NOMO-1 (cell line): ENCODE measurements around the gene TFEB.
A peak's percentile ranks its signal among the peaks of the same experiment; 100 is the strongest.

Experiments
- DNase-seq, 2 experiments: peaks; one replicate each; lab custom pipeline; 2025; ENCODE audit not compliant: unreplicated experiment in 2 of 2; lab: John Stamatoyannopoulos, UW

Gene TFEB

GRCh38 chr6:41724586-41725501 lies 10.6 kb downstream of the TFEB start:
- DNase-seq: no peak

GRCh38 chr6:41724228-41724580 lies 11.2 kb downstream of the TFEB start:
- DNase-seq: peak; percentile 19 to 23

- peak; percentile 93 to 94 for DNase-seq
These were observed 11.7 kb downstream of the TFEB start for GRCh38 chr6:41723530-41724227.

- DNase-seq: no peak
These were observed 12.4 kb downstream of the TFEB start for GRCh38 chr6:41722969-41723529.

GRCh38 chr6:41721414-41721813 lies 14.0 kb downstream of the TFEB start:
- no peak for DNase-seq

GRCh38 chr6:41720783-41721182 lies 14.6 kb downstream of the TFEB start:
- DNase-seq: no peak

GRCh38 chr6:41720262-41720620 lies 15.2 kb downstream of the TFEB start:
- no peak for DNase-seq

GRCh38 chr6:41719436-41720261 lies 15.8 kb downstream of the TFEB start:
- DNase-seq: no peak

GRCh38 chr6:41718828-41719227 lies 16.6 kb downstream of the TFEB start:
- no peak for DNase-seq

- DNase-seq: peak in 1 of 2 experiments; percentile 42
These were observed 18.0 kb downstream of the TFEB start for GRCh38 chr6:41717392-41717736.

- peak in 1 of 2 experiments; percentile 42 for DNase-seq
These were observed 18.7 kb downstream of the TFEB start for GRCh38 chr6:41716516-41717391.

- no peak for DNase-seq
These were observed 19.5 kb downstream of the TFEB start for GRCh38 chr6:41715795-41716515.

- DNase-seq: no peak
These were observed 20.7 kb downstream of the TFEB start for GRCh38 chr6:41714556-41715273.

- no peak for DNase-seq
These were observed 21.6 kb downstream of the TFEB start for GRCh38 chr6:41713650-41714291.

GRCh38 chr6:41713159-41713649 lies 22.2 kb downstream of the TFEB start:
- no peak for DNase-seq

GRCh38 chr6:41712651-41713103 lies 22.7 kb downstream of the TFEB start:
- peak; percentile 47 to 55 for DNase-seq

GRCh38 chr6:41711323-41712038 lies 23.9 kb downstream of the TFEB start:
- DNase-seq: no peak
